Skeletal muscle cell (primary cell): ENCODE results near the gene UNC93B1.

Source experiments
- DNase-seq: peaks from one replicate; pipeline ENCODE4 v3.0.0-alpha.2; 2010; ENCODE audit warnings: low read depth
- H3K4me3 ChIP-seq: 2 replicates; pipeline ENCODE4 v1.5.1; 2011; ENCODE audit warnings: low read depth, mild to moderate bottlenecking, control low read depth, low read length, moderate library complexity

Gene UNC93B1

GRCh38 chr11:68026391-68027105 is 22.7 kb upstream of the UNC93B1 start:
- DNase-seq, result no peak
- H3K4me3 ChIP-seq, result no peak overlapping the region

- no peak overlapping the region for H3K4me3 ChIP-seq
- DNase-seq, result no peak
Measured at GRCh38 chr11:68025047-68025446, 21.1 kb upstream of the UNC93B1 start.

- DNase-seq, result no peak
- no peak overlapping the region for H3K4me3 ChIP-seq
Measured at GRCh38 chr11:68024508-68024907, 20.6 kb upstream of the UNC93B1 start.

GRCh38 chr11:68022531-68022930 is 18.6 kb upstream of the UNC93B1 start:
- H3K4me3 ChIP-seq, result no peak overlapping the region
- no peak for DNase-seq

- no peak overlapping the region for H3K4me3 ChIP-seq
- DNase-seq, result no peak
Measured at GRCh38 chr11:68021167-68021787, 17.4 kb upstream of the UNC93B1 start.

GRCh38 chr11:68020575-68020974 is 16.7 kb upstream of the UNC93B1 start:
- no peak for DNase-seq

GRCh38 chr11:68019486-68019885 is 15.6 kb upstream of the UNC93B1 start:
- no peak for DNase-seq
- no peak overlapping the region for H3K4me3 ChIP-seq

More at GRCh38 chr11:68020575-68020974, 16.7 kb upstream of the UNC93B1 start:
- H3K4me3 ChIP-seq, result no peak overlapping the region

GRCh38 chr11:68018730-68019190 is 14.9 kb upstream of the UNC93B1 start:
- no peak for DNase-seq
- no peak overlapping the region for H3K4me3 ChIP-seq

GRCh38 chr11:68017980-68018729 is 14.3 kb upstream of the UNC93B1 start:
- DNase-seq, result no peak
- no peak overlapping the region for H3K4me3 ChIP-seq

GRCh38 chr11:68016904-68017817 is 13.3 kb upstream of the UNC93B1 start:
- DNase-seq, result no peak
- H3K4me3 ChIP-seq, result no peak overlapping the region

- DNase-seq, result no peak
- H3K4me3 ChIP-seq, result no peak overlapping the region
Measured at GRCh38 chr11:68016161-68016903, 12.4 kb upstream of the UNC93B1 start.

- DNase-seq, result no peak
- H3K4me3 ChIP-seq, result no peak overlapping the region
Measured at GRCh38 chr11:68015467-68015866, 11.6 kb upstream of the UNC93B1 start.

GRCh38 chr11:68014947-68015447 is 11.1 kb upstream of the UNC93B1 start:
- H3K4me3 ChIP-seq, result no peak overlapping the region
- DNase-seq, result no peak

- no peak overlapping the region for H3K4me3 ChIP-seq
- DNase-seq, result peak; percentile 38
Measured at GRCh38 chr11:68014157-68014946, 10.5 kb upstream of the UNC93B1 start.

- H3K4me3 ChIP-seq, result no peak overlapping the region
- no peak for DNase-seq
Measured at GRCh38 chr11:68013611-68014156, 9.8 kb upstream of the UNC93B1 start.

- no peak overlapping the region for H3K4me3 ChIP-seq
- DNase-seq, result peak; percentile 86
Measured at GRCh38 chr11:68012843-68013610, 9.1 kb upstream of the UNC93B1 start.
